K562 (cell line): ENCODE results near the gene TSKS. TPM values are rescaled to one million over a fixed set of nuclear protein-coding genes. Genes with fewer than 3 reads are reported as not detected.

Source experiments
- ATAC-seq: fragments of 200-7000 bp; cut with Tn5 transposase; 3 replicates; pipeline ENCODE4 v1.9.1; 2020; ENCODE audit warnings: moderate library complexity
- BruUV-seq: library from RNA; stranded (reverse); fragments of 400-500 nt; replicated peaks from 2 replicates; lab custom pipeline; 2021; lab: Mats Ljungman, UMichigan
- CTCF ChIA-PET: fragments of 300-600 bp; formaldehyde crosslinking; extraction: SDS; loops from one replicate; lab custom pipeline; 2021; ENCODE audit warnings: low intra/inter-chr PET ratio; lab: Yijun Ruan, JAX
- POLR2A ChIA-PET: fragments of 300-600, 350-650 bp; sonication (Branson Sonifier 250); formaldehyde crosslinking; extraction: SDS; loops from one replicate; lab custom pipeline; 2021; ENCODE audit warnings: antibody characterized with exemption, inconsistent platforms; lab: Yijun Ruan, JAX
- DNase-seq, 4 experiments: peaks; one replicate each; pipeline versions ENCODE4 v3.0.0 to v3.0.0-alpha.2; 2011 to 2018; ENCODE audit warnings: low spot score in 3 of 4, mixed read lengths in 3 of 4; ENCODE audit errors: extremely low read depth in 1 of 4
- FAIRE-seq: peaks from 2 replicates; lab custom pipeline; 2011; peaks lifted over from hg19 to GRCh38; lab: Jason Lieb, UNC
- H2AFZ ChIP-seq: 2 replicates; pipeline ENCODE4 v1.6.0; 2011; ENCODE audit warnings: low read depth, low read length, control low read depth, inconsistent platforms
- H3K27ac ChIP-seq: fragments of 200-600 bp; 3 replicates; pipeline ENCODE4 v1.8.0; 2011; ENCODE audit warnings: low read depth, mild to moderate bottlenecking, control low read depth, inconsistent platforms, low read length, moderate library complexity, mixed read lengths; ENCODE audit errors: extremely low read depth
- H3K27me3 ChIP-seq, 2 experiments: fragments of 300-600 bp in 1 of 2; 2 replicates in 1 of 2; 3 replicates in 1 of 2; pipeline versions ENCODE4 v1.6.0 to v1.8.0; 2011; ENCODE audit warnings: inconsistent platforms in 2 of 2, low read length in 2 of 2, mild to moderate bottlenecking in 1 of 2, mixed read lengths in 1 of 2, moderate library complexity in 1 of 2; ENCODE audit not compliant: control insufficient read depth in 2 of 2, insufficient read depth in 2 of 2
- H3K36me3 ChIP-seq: fragments of 300-600 bp; 3 replicates; pipeline ENCODE4 v1.8.0; 2011; ENCODE audit warnings: mild to moderate bottlenecking, low read length, inconsistent platforms; ENCODE audit not compliant: control insufficient read depth, insufficient read depth
- H3K4me1 ChIP-seq, 2 experiments: fragments of 200-600 bp in 1 of 2; replicated peaks in 1 of 2; 2 replicates in 1 of 2; 3 replicates in 1 of 2; pipeline versions ENCODE4 v1.5.1 to v1.8.0; 2011; ENCODE audit warnings: inconsistent platforms in 2 of 2, low read length in 2 of 2, mild to moderate bottlenecking in 1 of 2, mixed read lengths in 1 of 2, moderate library complexity in 1 of 2; ENCODE audit not compliant: control insufficient read depth in 2 of 2, insufficient read depth in 2 of 2
- H3K4me2 ChIP-seq: 2 replicates; pipeline ENCODE4 v1.6.1; 2011; ENCODE audit warnings: low read length, control low read depth, inconsistent platforms, mixed read lengths; ENCODE audit not compliant: insufficient read depth
- H3K4me3 ChIP-seq: fragments of 200-600 bp; sonication (generic), shearing (Covaris generic); 2 replicates; pipeline ENCODE4 v1.5.1; 2016; ENCODE audit warnings: control low read depth, inconsistent platforms
- H3K79me2 ChIP-seq: fragments of 200-600 bp; 3 replicates; pipeline ENCODE4 v1.8.0; 2011; ENCODE audit warnings: low read length, inconsistent platforms; ENCODE audit not compliant: control insufficient read depth, insufficient read depth
- H3K9ac ChIP-seq, 2 experiments: 2 replicates each; pipeline versions ENCODE4 v1.6.0 to v1.6.1; 2011; ENCODE audit warnings: low read depth in 2 of 2, low read length in 2 of 2, control low read depth in 1 of 2, inconsistent platforms in 1 of 2, mild to moderate bottlenecking in 1 of 2, mixed read lengths in 1 of 2; ENCODE audit not compliant: insufficient read depth in 1 of 2
- H3K9me1 ChIP-seq: one replicate; pipeline ENCODE4 v1.6.0; 2011; ENCODE audit warnings: inconsistent platforms, mild to moderate bottlenecking, low read length, moderate library complexity; ENCODE audit not compliant: control insufficient read depth, insufficient read depth
- H3K9me3 ChIP-seq: replicated peaks from 2 replicates; pipeline ENCODE4 v1.5.1; 2011; ENCODE audit warnings: low read depth, low read length, inconsistent platforms; ENCODE audit not compliant: control insufficient read depth, insufficient read depth
- H4K20me1 ChIP-seq: replicated peaks from 2 replicates; pipeline ENCODE4 v1.6.1; 2011; ENCODE audit warnings: low read length, inconsistent platforms, mixed read lengths; ENCODE audit not compliant: control insufficient read depth, insufficient read depth
- CEBPZ ChIP-seq: fragments of 150-350 bp; IDR thresholded peaks from 2 replicates; pipeline ENCODE4 v1.6.1; 2014; ENCODE audit warnings: low read depth, mild to moderate bottlenecking, low read length, borderline replicate concordance
- CHD2 ChIP-seq: IDR thresholded peaks from 2 replicates; pipeline ENCODE4 v1.6.1; 2011; ENCODE audit warnings: low read depth, low read length
- CREM ChIP-seq: IDR thresholded peaks from 2 replicates; pipeline ENCODE4 v1.6.1; 2014; ENCODE audit warnings: antibody characterized with exemption, low read depth
- DNMT1 ChIP-seq: fragments of 450-650 bp; IDR thresholded peaks from 2 replicates; pipeline ENCODE4 v1.6.1; 2016; ENCODE audit warnings: antibody characterized with exemption, mild to moderate bottlenecking
- HMG20A ChIP-seq: fragments of 450-650 bp; formaldehyde crosslinking; conservative IDR thresholded peaks from 2 replicates; pipeline ENCODE4 v1.4.0; 2020; ENCODE audit warnings: mild to moderate bottlenecking, mixed read lengths
- HNRNPL ChIP-seq: fragments of 200-400 bp; formaldehyde crosslinking; IDR thresholded peaks from 2 replicates; pipeline ENCODE4 v1.6.1; 2017; ENCODE audit warnings: low read depth, mild to moderate bottlenecking, low read length
- NCOA1 ChIP-seq: fragments of 450-650 bp; IDR thresholded peaks from 2 replicates; pipeline ENCODE4 v1.6.1; 2016; ENCODE audit warnings: low read depth
- OTX1 ChIP-seq: fragments of 450-650 bp; formaldehyde crosslinking; IDR thresholded peaks from 2 replicates; pipeline ENCODE4 v1.4.0; 2022; ENCODE audit warnings: mild to moderate bottlenecking
- RAD21 ChIP-seq, 2 experiments: fragments of 250-450 bp in 1 of 2; fragments of 450-650 bp in 1 of 2; sonication (Bioruptor Pico) in 1 of 2; formaldehyde crosslinking in 1 of 2; IDR thresholded peaks in 1 of 2; conservative IDR thresholded peaks in 1 of 2; 2 replicates each; pipeline versions ENCODE4 v1.4.0 to v1.8.0; 2020 to 2022; ENCODE audit warnings: mild to moderate bottlenecking in 2 of 2, moderate library complexity in 1 of 2
- SIN3B ChIP-seq: fragments of 450-650 bp; IDR thresholded peaks from 2 replicates; pipeline ENCODE4 v1.6.1; 2017; ENCODE audit warnings: low read depth, mild to moderate bottlenecking, moderate library complexity
- SMARCB1 ChIP-seq: IDR thresholded peaks from 2 replicates; pipeline ENCODE4 v1.6.1; 2011; ENCODE audit warnings: improper control_type of control experiment, low read depth; ENCODE audit not compliant: insufficient read length
- SMC3 ChIP-seq: conservative IDR thresholded peaks from 2 replicates; pipeline ENCODE4 v1.6.1; 2011; ENCODE audit warnings: low read depth, low read length, improper control_type of control experiment; ENCODE audit not compliant: insufficient read depth
- STAT5B ChIP-seq: fragments of 250-450 bp; sonication (Bioruptor Pico); IDR thresholded peaks from 2 replicates; pipeline ENCODE4 v1.8.0; 2021; ENCODE audit warnings: mild to moderate bottlenecking, inconsistent platforms
- ZNF184 ChIP-seq: sonication (generic); formaldehyde crosslinking; IDR thresholded peaks from 2 replicates; pipeline ENCODE4 v1.5.0; 2020; ENCODE audit warnings: missing genetic modification reagents
- ZNF239 ChIP-seq: fragments of 250-450 bp; sonication (Bioruptor Pico); IDR thresholded peaks from 2 replicates; pipeline ENCODE4 v1.4.0; 2020; ENCODE audit warnings: mild to moderate bottlenecking
- ZNF57 ChIP-seq: fragments of 450-650 bp; formaldehyde crosslinking; IDR thresholded peaks from 2 replicates; pipeline ENCODE4 v1.4.0; 2020; ENCODE audit warnings: mild to moderate bottlenecking, moderate library complexity
- ZNF668 ChIP-seq: fragments of 250-450 bp; sonication (Bioruptor Pico); IDR thresholded peaks from 2 replicates; pipeline ENCODE4 v1.8.0; 2022; ENCODE audit warnings: mild to moderate bottlenecking, inconsistent platforms
- ZNF75A ChIP-seq: fragments of 450-650 bp; formaldehyde crosslinking; IDR thresholded peaks from 2 replicates; pipeline ENCODE4 v1.4.0; 2020; ENCODE audit warnings: mild to moderate bottlenecking
- WGBS: fragments of 100-300 bp; shearing (Covaris generic); methylation state at CpG from one replicate; pipeline ENCODE4 v1.1.6; 2016; ENCODE audit warnings: low coverage, mixed read lengths; ENCODE audit not compliant: insufficient coverage; ENCODE audit errors: missing lambda C conversion rate; 5-methylcytosine and 5-hydroxymethylcytosine counted together
- in situ Hi-C: fragments of 300-500 bp; cut with MboI; formaldehyde crosslinking; loops from 4 replicates; pipeline ENCODE4 v1.15.0; 2018; ENCODE audit warnings: inconsistent platforms, mixed read lengths
- intact Hi-C: fragments of 100-400 bp; cut with micrococcal nuclease; formaldehyde crosslinking; loops from 2 replicates; pipeline ENCODE4 v1.14.2; 2022
- polyA plus RNA-seq, 8 experiments: library from polyadenylated mRNA; depleted of rRNA in 4 of 8; stranded (reverse) in 5 of 8; unstranded in 3 of 8; fragments of >200 nt; fragmentation: Nextera tagmentation in 2 of 8; fragmentation: Illumina TruSeq in 1 of 8; extraction: Ambion mirVana in 2 of 8; extraction: Trizol in 1 of 8; gene quantifications; 2 replicates each; pipeline versions ENCODE4 v1.2.1 to v1.2.3, GENCODE V29; 2011 to 2014; ENCODE audit warnings: inconsistent platforms in 1 of 8, missing spikeins in 1 of 8
- total RNA-seq, 7 experiments: library from RNA; depleted of rRNA in 6 of 7; stranded (reverse); fragments of >200 nt in 6 of 7; fragmentation: Illumina TruSeq in 2 of 7; extraction: Trizol in 2 of 7; gene quantifications; 2 replicates each; pipeline versions ENCODE4 v1.2.1 to v1.2.3, GENCODE V29; 2011 to 2021; ENCODE audit warnings: low replicate concordance in 1 of 7
- TF ChIP-seq, protein P1 (sequence below): fragments of 250-450 bp; sonication (Bioruptor Pico); IDR thresholded peaks from 2 replicates; pipeline ENCODE4 v1.8.0; 2022; ENCODE audit warnings: moderate library complexity, mild to moderate bottlenecking, inconsistent platforms

The TSKS gene
- total and polyA plus RNA-seq, 9 of the 15 experiments (the other 6 are each of a cell fraction or from before 2014, with no cell fraction given) = 0.14 to 4.5 (median 0.80) TPM

GRCh38 chr19:49761625-49762311, 1.3 kb downstream of the TSKS start:
- ATAC-seq (peak; percentile 53), DNase-seq (peak; percentile 75 to 88 (median 80)), FAIRE-seq (peak; percentile 87)
- ChIA-PET CTCF (interaction anchor here (1.7 kb wide), 1 partner anchor 82 kb away, joined by 5 read pairs; no protein-coding TSS in a partner anchor), POLR2A (interaction anchor here (0.7 to 1.2 kb wide), 3 partner anchors 13 to 114 kb away, joined by 3 read pairs; partner anchors contain the start of gene PRMT1)
- H3K4me2 ChIP-seq = peak overlapping the region; percentile 75
- H2AFZ ChIP-seq = peak overlapping the region; percentile 98
- H3K27ac ChIP-seq = peak overlapping the region; percentile 77
- H3K79me2 ChIP-seq = peaks cover 5% of the 10 kb centered on the region; the same call in 1 of the 3 replicates
- peak overlapping the region; percentile 70 to 82 for H3K9ac ChIP-seq
- intact Hi-C loops = loop anchor here (2.0 to 5.0 kb wide), 2 partner anchors 77 to 169 kb away; partner anchors contain the start of gene PRR12
- 12% methylated on average over 15 of the region's 16 CpGs for WGBS
- in situ Hi-C loops = no loop called here
- peak overlapping the region; percentile 24; the same call in 1 of the 2 replicates for H3K4me3 ChIP-seq
- no peaks in the 10 kb centered on the region for H3K36me3 ChIP-seq
- H3K9me1 ChIP-seq = no peaks in the 10 kb centered on the region
- H3K4me1 ChIP-seq = peaks cover 28 to 33% of the 10 kb centered on the region in 2 experiments
- H3K9me3 ChIP-seq = no peaks in the 10 kb centered on the region
- no peaks in the 10 kb centered on the region for H4K20me1 ChIP-seq
- no peaks in the 10 kb centered on the region for H3K27me3 ChIP-seq
- TSS peak; percentile 65 for BruUV-seq
- TF ChIP-seq SMC3 (peak; percentile 55; the same call in 1 of the 2 replicates), ZNF239 (0 out of 2 replicates have a peak, but pooled peaks have one; percentile 26), DNMT1 (no peak), OTX1 (CRISPR knock-in tag) (no peak), HNRNPL (no peak), RAD21 (CRISPR knock-in tag; conservative IDR thresholded peaks at IDR 0.05 in 1 of 2, IDR thresholded peaks at IDR 0.05 in 1 of 2) (peak; percentile 68 to 84), SMARCB1 (no peak), STAT5B (no peak), CEBPZ (no peak), HMG20A (CRISPR knock-in tag) (no peak), ZNF75A (CRISPR knock-in tag) (no peak), ZNF668 (CRISPR knock-in tag) (no peak), CHD2 (no peak), NCOA1 (no peak), SIN3B (no peak), ZNF184 (no peak), ZNF57 (CRISPR knock-in tag) (no peak), CREM (peak; percentile 66)
- TF ChIP-seq, protein P1, sequence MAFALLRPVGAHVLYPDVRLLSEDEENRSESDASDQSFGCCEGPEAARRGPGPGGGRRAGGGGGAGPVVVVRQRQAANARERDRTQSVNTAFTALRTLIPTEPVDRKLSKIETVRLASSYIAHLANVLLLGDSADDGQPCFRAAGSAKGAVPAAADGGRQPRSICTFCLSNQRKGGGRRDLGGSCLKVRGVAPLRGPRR (CRISPR knock-in tag) = no peak
